HG03175 (cell line): ENCODE results near the gene DHRS7B.
"Not testable (repeated sequence)": the region's sequence is repeated elsewhere in the genome, so short reads cannot be mapped to it uniquely, and the experiment has no call there.

Experiments
- ATAC-seq: cut with Tn5 transposase; IDR thresholded peaks from one replicate; pipeline ENCODE4 v1.9.1; 2021; ENCODE audit warnings: mild to moderate bottlenecking, moderate library complexity; ENCODE audit not compliant: unreplicated experiment

The DHRS7B gene

GRCh38 chr17:21107067-21107650 is 19.6 kb upstream of the DHRS7B start:
- not testable (repeated sequence) for ATAC-seq

GRCh38 chr17:21108651-21109050 is 18.1 kb upstream of the DHRS7B start:
- ATAC-seq = no peak

GRCh38 chr17:21113049-21113690 is 13.6 kb upstream of the DHRS7B start:
- ATAC-seq = no peak

- no peak for ATAC-seq
Measured at GRCh38 chr17:21113716-21114115, 13.0 kb upstream of the DHRS7B start.

DNA sequence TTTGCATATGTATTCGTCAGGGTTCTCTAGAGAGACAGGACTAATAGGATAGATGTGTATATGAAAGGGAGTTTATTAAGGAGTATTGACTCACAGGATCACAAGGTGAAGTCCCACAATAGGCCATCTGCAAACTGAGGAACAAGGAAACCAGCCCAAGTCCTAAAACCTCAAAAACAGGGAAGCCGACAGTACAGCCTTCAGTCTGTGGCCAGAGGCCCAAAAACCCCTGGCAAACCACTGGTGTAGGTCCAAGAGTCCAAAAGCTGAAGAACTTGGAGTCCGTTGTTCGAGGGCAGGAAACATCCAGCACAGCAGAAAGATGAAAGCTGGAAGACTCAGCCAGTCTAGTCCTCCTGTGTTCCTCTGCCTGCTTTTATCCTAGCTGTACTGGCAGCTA is 12.0 kb upstream of the DHRS7B start:
- ATAC-seq = not testable (repeated sequence)

- ATAC-seq = no peak
Measured at GRCh38 chr17:21119247-21119918, 7.4 kb upstream of the DHRS7B start.

GRCh38 chr17:21119919-21120249 is 6.9 kb upstream of the DHRS7B start:
- no peak for ATAC-seq

- no peak for ATAC-seq
Measured at GRCh38 chr17:21124086-21124485, 2.7 kb upstream of the DHRS7B start.

GRCh38 chr17:21124517-21124916 is 2.2 kb upstream of the DHRS7B start:
- not testable (repeated sequence) for ATAC-seq

DNA sequence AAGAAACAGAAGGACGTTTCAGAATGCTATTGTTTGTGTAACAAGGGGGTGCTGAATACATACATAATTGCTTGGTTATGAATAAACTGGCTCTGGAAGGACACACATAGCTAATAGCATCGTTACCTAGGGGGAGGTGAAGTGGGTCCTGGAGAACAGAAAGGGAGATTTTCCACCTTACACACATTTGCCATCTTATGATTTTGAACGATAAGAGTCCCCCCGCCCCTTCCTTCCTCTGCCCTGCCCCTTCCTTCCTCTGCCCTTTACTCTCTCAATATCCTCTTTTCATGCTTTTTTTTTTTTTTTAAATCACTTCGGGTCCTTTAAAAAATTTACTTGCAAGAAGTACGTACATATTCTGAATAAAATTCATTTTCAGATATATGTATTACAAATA is 902 bp upstream of the DHRS7B start:
- ATAC-seq = no peak

GRCh38 chr17:21127509-21128077 is 829 bp downstream of the DHRS7B start:
- ATAC-seq = no peak

GRCh38 chr17:21129023-21129681 is 2.4 kb downstream of the DHRS7B start:
- no peak for ATAC-seq

DNA sequence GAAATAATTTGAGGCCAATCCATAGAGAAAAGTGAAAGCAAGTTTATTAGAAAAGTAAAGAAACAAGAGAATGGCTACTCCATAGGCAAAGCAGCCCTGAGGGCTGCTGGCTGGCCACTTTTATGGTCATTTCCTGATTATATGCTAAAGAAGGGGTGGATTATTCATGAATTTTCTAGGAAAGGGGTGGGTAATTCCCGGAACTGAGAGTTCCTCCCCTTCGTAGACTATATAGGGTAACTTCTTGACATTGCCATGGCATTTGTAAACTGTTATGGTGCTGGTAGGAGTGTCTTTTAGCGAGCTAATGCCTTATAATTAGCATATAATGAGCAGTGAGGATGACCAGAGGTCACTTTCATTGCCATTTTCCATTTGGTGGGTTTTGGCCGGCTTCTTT is 4.4 kb downstream of the DHRS7B start:
- no peak for ATAC-seq

DNA sequence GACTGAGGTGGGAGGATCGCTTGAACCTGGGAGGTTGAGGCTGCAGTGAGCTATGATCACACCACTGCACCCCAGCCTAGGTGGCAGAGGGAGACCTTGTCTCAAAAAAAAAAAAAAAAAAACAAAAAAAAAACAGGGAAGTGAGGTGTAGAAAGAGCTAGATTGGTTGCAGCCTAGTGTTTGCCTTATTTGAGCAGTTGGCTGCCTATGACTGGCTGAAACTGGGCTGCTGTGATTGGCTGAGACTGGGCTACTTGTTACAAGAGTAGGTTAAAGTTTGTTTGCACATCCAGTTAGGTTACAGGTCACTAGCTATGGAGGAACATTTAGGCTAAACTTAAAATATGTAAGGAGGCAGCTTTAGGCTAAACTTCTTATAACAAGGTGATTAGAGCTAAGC is 5.7 kb downstream of the DHRS7B start:
- no peak for ATAC-seq

GRCh38 chr17:21134559-21134958 is 7.8 kb downstream of the DHRS7B start:
- no peak for ATAC-seq

- peak; percentile 57 for ATAC-seq
Measured at GRCh38 chr17:21140911-21141310, 14.1 kb downstream of the DHRS7B start.

- ATAC-seq = no peak
Measured at GRCh38 chr17:21141331-21141730, 14.6 kb downstream of the DHRS7B start.

DNA sequence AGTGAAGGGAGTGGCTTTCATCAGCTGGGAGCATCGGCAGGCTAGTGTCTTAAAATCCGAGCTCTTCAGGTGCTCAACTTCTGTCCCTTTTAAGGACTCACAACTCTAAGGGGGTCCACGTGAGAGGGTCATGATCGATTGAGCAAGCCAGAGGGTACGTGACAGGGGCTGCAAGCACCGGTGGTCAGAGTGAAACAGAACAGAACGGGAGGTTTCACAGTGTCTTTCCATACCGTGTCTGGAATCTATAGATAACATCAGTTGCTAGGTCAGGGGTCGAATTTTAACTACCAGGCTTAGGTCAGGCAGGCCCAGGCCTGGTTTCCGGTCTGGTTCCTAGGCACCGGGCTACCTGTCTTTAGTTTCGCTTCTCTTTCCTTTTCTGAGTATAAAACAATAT is 15.3 kb downstream of the DHRS7B start:
- not testable (repeated sequence) for ATAC-seq

GRCh38 chr17:21143695-21144094 is 16.9 kb downstream of the DHRS7B start:
- no peak for ATAC-seq

GRCh38 chr17:21144299-21144698 is 17.5 kb downstream of the DHRS7B start:
- not testable (repeated sequence) for ATAC-seq

GRCh38 chr17:21146362-21147015 is 19.7 kb downstream of the DHRS7B start:
- no peak for ATAC-seq
